Mammary epithelial cell (primary cell): ENCODE results near the gene GDPD5.

Experiments
- EZH2 ChIP-seq: IDR thresholded peaks from 2 replicates; pipeline ENCODE4 v1.6.1; 2012; ENCODE audit warnings: low read length, inconsistent platforms, borderline replicate concordance
- TF ChIP-seq, protein P1 (sequence below), 2 donors: IDR thresholded peaks in 1 of 2; conservative IDR thresholded peaks in 1 of 2; 2 replicates each; pipeline ENCODE4 v1.5.1; 2011 to 2012; ENCODE audit warnings: inconsistent platforms in 2 of 2, low read length in 2 of 2, mild to moderate bottlenecking in 2 of 2, control low read depth in 1 of 2, low read depth in 1 of 2; ENCODE audit not compliant: insufficient read depth in 1 of 2; ENCODE audit errors: extremely low read depth in 1 of 2

DNA sequence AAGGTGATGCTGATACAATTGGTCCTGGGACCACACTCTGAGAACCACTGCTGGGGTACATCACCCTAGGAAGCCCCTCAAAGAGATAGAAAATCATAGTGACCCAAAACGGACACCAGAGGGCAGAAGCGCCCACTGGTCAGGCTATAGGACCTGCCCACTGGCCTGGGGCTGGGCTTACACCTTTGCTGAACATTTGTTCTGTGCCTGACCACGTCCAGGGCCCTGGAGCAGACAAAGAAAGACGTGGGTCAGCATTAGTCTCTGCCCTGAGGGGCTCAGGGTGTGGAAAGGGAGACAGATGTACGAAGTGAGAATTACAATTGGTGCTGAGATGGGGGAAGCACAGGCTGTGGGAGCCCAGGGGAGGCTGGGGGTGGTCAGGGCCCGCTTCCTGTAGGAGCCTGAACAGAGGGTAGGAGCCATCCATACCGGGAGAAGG is 21.9 kb upstream of the GDPD5 start:
- TF ChIP-seq, protein P1, sequence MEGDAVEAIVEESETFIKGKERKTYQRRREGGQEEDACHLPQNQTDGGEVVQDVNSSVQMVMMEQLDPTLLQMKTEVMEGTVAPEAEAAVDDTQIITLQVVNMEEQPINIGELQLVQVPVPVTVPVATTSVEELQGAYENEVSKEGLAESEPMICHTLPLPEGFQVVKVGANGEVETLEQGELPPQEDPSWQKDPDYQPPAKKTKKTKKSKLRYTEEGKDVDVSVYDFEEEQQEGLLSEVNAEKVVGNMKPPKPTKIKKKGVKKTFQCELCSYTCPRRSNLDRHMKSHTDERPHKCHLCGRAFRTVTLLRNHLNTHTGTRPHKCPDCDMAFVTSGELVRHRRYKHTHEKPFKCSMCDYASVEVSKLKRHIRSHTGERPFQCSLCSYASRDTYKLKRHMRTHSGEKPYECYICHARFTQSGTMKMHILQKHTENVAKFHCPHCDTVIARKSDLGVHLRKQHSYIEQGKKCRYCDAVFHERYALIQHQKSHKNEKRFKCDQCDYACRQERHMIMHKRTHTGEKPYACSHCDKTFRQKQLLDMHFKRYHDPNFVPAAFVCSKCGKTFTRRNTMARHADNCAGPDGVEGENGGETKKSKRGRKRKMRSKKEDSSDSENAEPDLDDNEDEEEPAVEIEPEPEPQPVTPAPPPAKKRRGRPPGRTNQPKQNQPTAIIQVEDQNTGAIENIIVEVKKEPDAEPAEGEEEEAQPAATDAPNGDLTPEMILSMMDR (conservative IDR thresholded peaks at IDR 0.05 in 1 of 2, IDR thresholded peaks at IDR 0.05 in 1 of 2; ENCODE audit: extremely low read depth in 1 of 2, insufficient read depth in 1 of 2, low read depth in 1 of 2, low read length in 2 of 2): peak; percentile 76 to 90
- no peak for TF ChIP-seq EZH2
